ENCODE data around the gene MUC4. TPM values are rescaled to one million over a fixed set of nuclear protein-coding genes. Genes with fewer than 3 reads are reported as not detected.
"Not testable (repeated sequence)": the region's sequence is repeated elsewhere in the genome, so short reads cannot be mapped to it uniquely, and the experiment has no call there.

MUC4 gene
- polyA plus RNA-seq, 3 donors: not detected

- Histone ChIP-seq H2AFZ (ENCODE audit: insufficient read depth, low read depth, low read length, poor library complexity, severe bottlenecking) (no peak overlapping the region), H3K79me2 (ENCODE audit: insufficient read depth, low read length) (no peaks in the 10 kb centered on the region), H4K20me1 (ENCODE audit: insufficient read depth, low read length) (no peaks in the 10 kb centered on the region), H3K4me2 (replicated peaks; ENCODE audit: extremely low read depth, low read length, poor library complexity, severe bottlenecking) (no peak overlapping the region), H3K4me1 (ENCODE audit: control insufficient read depth in 1 of 2, insufficient read depth in 2 of 2, low read length in 2 of 2) (no peaks in the 10 kb centered on the region), H3K27ac (ENCODE audit: low read depth in 1 of 2, low read length in 2 of 2) (no peak overlapping the region), H3K4me3 (replicated peaks in 1 of 3; ENCODE audit: low read depth in 2 of 3, low read length in 3 of 3) (no peak overlapping the region), H3K27me3 (ENCODE audit: control insufficient read depth in 2 of 2, insufficient read depth in 2 of 2, low read length in 2 of 2) (no peaks in the 10 kb centered on the region), H3K9me3 (replicated peaks in 1 of 2; ENCODE audit: control insufficient read depth in 1 of 2, insufficient read depth in 1 of 2, low read length in 2 of 2) (no peaks in the 10 kb centered on the region), H3K9ac (ENCODE audit: insufficient read depth, low read length, poor library complexity, severe bottlenecking) (no peak overlapping the region), H3K36me3 (replicated peaks in 1 of 2; ENCODE audit: control insufficient read depth in 1 of 2, insufficient read depth in 2 of 2, low read length in 2 of 2) (peaks cover 7 to 8% of the 10 kb centered on the region in 2 donors)
- H3K9me3 Mint-ChIP-seq: peaks cover 0 to 1% (median 0%) of the 10 kb centered on the region in 7 donors
- 69% methylated on average over 3 of the region's 4 CpGs for WGBS (ENCODE audit: insufficient coverage)
- no peak for TF ChIP-seq CTCF (IDR thresholded peaks at IDR 0.05)
- peaks cover 15 to 20% of the 10 kb centered on the region in 2 donors for H3K36me3 Mint-ChIP-seq
- DNase-seq: no peak
- peaks cover 4% of the 10 kb centered on the region for H3K4me1 Mint-ChIP-seq
- intact Hi-C loops (cut with micrococcal nuclease): no loop called here
- H3K4me3 Mint-ChIP-seq: no peak overlapping the region
- no peak overlapping the region for H3K27ac Mint-ChIP-seq
- H3K27me3 Mint-ChIP-seq (ENCODE audit: low read depth in 3 of 3): peaks cover 5 to 11% (median 6%) of the 10 kb centered on the region in 3 donors
These were observed 96.6 kb downstream of the MUC4 start for GRCh38 chr3:195715134-195715533.

GRCh38 chr3:195714380-195715011, 97.2 kb downstream of the MUC4 start:
- Histone ChIP-seq H2AFZ (ENCODE audit: insufficient read depth, low read depth, low read length, poor library complexity, severe bottlenecking) (no peak overlapping the region), H3K4me1 (ENCODE audit: control insufficient read depth in 1 of 2, insufficient read depth in 2 of 2, low read length in 2 of 2) (no peaks in the 10 kb centered on the region), H3K4me2 (replicated peaks; ENCODE audit: extremely low read depth, low read length, poor library complexity, severe bottlenecking) (no peak overlapping the region), H3K36me3 (replicated peaks in 1 of 2; ENCODE audit: control insufficient read depth in 1 of 2, insufficient read depth in 2 of 2, low read length in 2 of 2) (peaks cover 7 to 8% of the 10 kb centered on the region in 2 donors), H3K27ac (ENCODE audit: low read depth in 1 of 2, low read length in 2 of 2) (no peak overlapping the region), H3K27me3 (ENCODE audit: control insufficient read depth in 2 of 2, insufficient read depth in 2 of 2, low read length in 2 of 2) (no peaks in the 10 kb centered on the region), H3K4me3 (replicated peaks in 1 of 3; ENCODE audit: low read depth in 2 of 3, low read length in 3 of 3) (no peak overlapping the region), H3K9me3 (replicated peaks in 1 of 2; ENCODE audit: control insufficient read depth in 1 of 2, insufficient read depth in 1 of 2, low read length in 2 of 2) (no peaks in the 10 kb centered on the region), H4K20me1 (ENCODE audit: insufficient read depth, low read length) (no peaks in the 10 kb centered on the region), H3K9ac (ENCODE audit: insufficient read depth, low read length, poor library complexity, severe bottlenecking) (no peak overlapping the region), H3K79me2 (ENCODE audit: insufficient read depth, low read length) (no peaks in the 10 kb centered on the region)
- DNase-seq: no peak
- Mint-ChIP-seq H3K4me1 (peaks cover 4% of the 10 kb centered on the region), H3K27ac (no peak overlapping the region), H3K9me3 (peaks cover 0 to 1% (median 0%) of the 10 kb centered on the region in 7 donors), H3K27me3 (ENCODE audit: low read depth in 3 of 3) (peaks cover 2 to 11% (median 6%) of the 10 kb centered on the region in 3 donors), H3K4me3 (no peak overlapping the region), H3K36me3 (peaks cover 16 to 25% of the 10 kb centered on the region in 2 donors)
- no peak for TF ChIP-seq CTCF (IDR thresholded peaks at IDR 0.05)
- intact Hi-C loops (cut with micrococcal nuclease): no loop called here
- 92% methylated on average over 5 of the region's 6 CpGs for WGBS (ENCODE audit: insufficient coverage)

- H4K20me1 ChIP-seq (ENCODE audit: insufficient read depth, low read length); H3K27ac ChIP-seq (ENCODE audit: low read depth in 1 of 2, low read length in 2 of 2); H3K9ac ChIP-seq (ENCODE audit: insufficient read depth, low read length, poor library complexity, severe bottlenecking); H2AFZ ChIP-seq (ENCODE audit: insufficient read depth, low read depth, low read length, poor library complexity, severe bottlenecking); H3K27ac Mint-ChIP-seq; H3K4me2 ChIP-seq (replicated peaks; ENCODE audit: extremely low read depth, low read length, poor library complexity, severe bottlenecking); H3K9me3 ChIP-seq (replicated peaks in 1 of 2; ENCODE audit: control insufficient read depth in 1 of 2, insufficient read depth in 1 of 2, low read length in 2 of 2); H3K36me3 ChIP-seq (replicated peaks in 1 of 2; ENCODE audit: control insufficient read depth in 1 of 2, insufficient read depth in 2 of 2, low read length in 2 of 2); H3K4me1 Mint-ChIP-seq; intact Hi-C loops (cut with micrococcal nuclease); DNase-seq; H3K27me3 Mint-ChIP-seq (ENCODE audit: low read depth in 3 of 3); H3K79me2 ChIP-seq (ENCODE audit: insufficient read depth, low read length); H3K4me3 ChIP-seq (replicated peaks in 1 of 3; ENCODE audit: low read depth in 2 of 3, low read length in 3 of 3); H3K9me3 Mint-ChIP-seq; H3K27me3 ChIP-seq (ENCODE audit: control insufficient read depth in 2 of 2, insufficient read depth in 2 of 2, low read length in 2 of 2); H3K4me3 Mint-ChIP-seq; H3K4me1 ChIP-seq (ENCODE audit: control insufficient read depth in 1 of 2, insufficient read depth in 2 of 2, low read length in 2 of 2): not testable (repeated sequence)
- H3K36me3 Mint-ChIP-seq: peaks cover 16 to 28% of the 10 kb centered on the region in 2 donors
- WGBS (ENCODE audit: insufficient coverage): 15% methylated on average over 5 of the region's 9 CpGs
These were observed 98.6 kb downstream of the MUC4 start for GRCh38 chr3:195713150-195713549.

Measured in CD14-positive monocyte (primary cell).